GM18870 (cell line): ENCODE measurements around the gene LGR5.
"Not testable (repeated sequence)": the region's sequence is repeated elsewhere in the genome, so short reads cannot be mapped to it uniquely, and the experiment has no call there.

ENCODE experiments used
- ATAC-seq: cut with Tn5 transposase; IDR thresholded peaks from one replicate; pipeline ENCODE4 v1.9.1; 2021; ENCODE audit warnings: moderate library complexity; ENCODE audit not compliant: unreplicated experiment

Gene LGR5

DNA sequence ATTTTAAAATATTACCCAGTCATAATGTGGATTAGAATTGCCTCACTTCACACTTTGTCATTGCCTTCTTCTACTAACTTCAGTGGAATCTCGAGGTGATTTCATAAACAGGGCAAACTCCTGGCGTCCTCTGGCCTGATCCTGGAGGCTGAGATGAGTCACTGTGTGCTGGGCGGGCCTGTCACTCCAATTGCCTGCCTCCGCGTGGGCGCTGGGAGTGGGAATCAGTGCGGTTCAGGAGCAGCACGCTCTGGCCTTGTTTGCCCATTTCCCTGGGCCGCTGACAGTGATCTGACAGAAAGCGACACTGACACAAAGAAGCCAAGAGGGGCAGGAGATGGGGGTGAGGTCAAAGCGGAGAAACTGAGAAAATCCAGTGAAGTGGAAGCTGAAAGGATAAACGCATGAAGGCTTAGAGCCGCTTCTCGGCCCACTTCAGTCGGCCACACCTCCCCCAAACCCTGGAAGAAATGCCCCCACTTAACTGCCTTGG, 29.7 kb downstream of the LGR5 start:
- ATAC-seq: no peak

DNA sequence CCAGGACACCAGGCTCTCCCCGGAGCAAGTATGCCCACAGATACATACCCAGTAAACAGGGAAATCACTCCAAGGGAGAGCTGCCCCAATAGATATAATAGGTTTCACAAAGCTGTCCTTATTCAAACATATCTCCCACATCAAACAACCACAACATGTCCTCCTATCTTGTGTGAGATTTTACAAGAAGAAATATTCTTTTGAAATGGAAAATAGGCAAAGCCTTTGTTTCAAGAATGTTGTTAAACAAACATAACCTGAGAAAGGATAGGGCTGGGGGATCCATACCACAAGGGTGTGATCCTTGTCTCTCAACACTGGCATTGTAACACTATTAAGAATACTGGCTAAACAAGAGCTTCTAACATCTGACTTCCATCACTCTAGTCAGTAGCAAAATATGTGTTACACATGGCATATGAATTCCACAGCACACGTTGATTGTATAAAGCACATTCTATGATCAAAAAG, 32.9 kb downstream of the LGR5 start:
- ATAC-seq: no peak

DNA sequence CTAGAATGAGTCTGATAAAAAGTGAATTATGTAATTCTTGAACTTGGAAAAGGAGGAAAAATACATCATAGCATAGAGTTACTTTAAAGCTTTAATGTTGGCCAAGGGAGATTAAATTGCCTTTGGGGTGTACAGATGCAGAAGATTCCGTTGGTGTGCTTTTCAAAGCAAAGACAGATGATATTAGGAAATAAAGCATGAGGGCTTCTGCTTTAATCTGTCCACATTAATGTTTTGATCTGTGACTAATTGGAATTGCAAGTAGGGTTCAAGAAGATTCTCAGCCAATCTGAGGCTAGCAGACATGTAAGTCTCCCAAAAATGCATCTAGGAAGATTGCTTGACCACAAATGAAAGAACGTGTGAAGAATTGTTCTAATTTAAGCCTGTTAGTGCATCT, 35.2 kb downstream of the LGR5 start:
- ATAC-seq: no peak

DNA sequence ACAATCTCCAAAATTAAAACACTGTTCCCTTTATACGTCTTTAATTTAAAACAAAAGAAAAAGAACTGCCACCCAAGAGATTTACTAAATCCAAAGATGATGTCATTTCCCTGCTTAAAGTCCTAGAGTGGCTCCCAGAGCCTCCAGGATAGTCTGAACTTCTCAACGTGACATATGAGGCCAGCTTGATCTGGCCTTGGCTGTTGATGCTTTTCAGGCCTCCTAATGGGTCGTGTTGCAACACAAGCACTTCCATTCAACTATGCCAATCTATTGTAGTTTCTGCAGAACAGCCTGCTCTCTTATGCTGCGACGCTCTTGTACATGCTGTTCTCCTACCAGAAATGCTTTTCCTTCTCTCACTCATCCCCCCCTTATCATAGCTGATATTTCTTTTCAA, 35.7 kb downstream of the LGR5 start:
- no peak for ATAC-seq

DNA sequence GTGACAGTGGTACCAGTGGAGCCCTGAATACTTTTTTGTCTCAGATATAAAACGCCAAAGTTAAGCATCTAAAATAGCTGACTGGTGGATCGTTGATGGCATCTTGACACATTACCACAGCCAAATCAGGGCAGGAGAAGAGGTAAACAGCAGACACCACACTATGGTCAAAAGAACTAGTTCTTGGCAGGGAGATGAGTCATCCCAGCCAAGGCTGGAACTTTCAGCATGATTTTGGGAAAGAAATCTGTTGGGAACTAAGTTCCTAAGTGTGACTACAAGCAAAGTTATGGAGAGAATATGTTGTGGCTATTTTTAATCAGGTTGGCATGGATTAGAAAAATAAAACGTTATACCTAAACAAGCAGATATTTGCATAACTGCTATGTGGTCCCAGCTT, 36.9 kb downstream of the LGR5 start:
- ATAC-seq: no peak

DNA sequence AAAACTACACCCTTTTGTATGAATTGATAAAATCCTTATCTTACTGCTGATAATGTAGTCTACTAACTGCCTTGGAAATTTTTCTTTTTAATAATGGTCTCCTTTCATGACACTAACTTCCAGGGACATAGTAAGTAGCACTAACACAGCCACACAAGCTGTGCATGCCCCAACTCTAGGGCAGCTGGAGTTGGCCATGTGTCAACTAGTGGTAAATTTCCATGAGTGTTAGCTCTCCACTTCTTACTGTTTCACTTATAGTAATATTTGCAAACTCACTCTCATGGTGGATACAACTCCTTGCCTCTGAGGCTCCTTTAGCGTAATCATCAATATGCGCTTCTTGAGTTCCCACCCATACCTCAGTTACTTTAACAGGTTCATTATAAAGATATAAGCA, 38.0 kb downstream of the LGR5 start:
- ATAC-seq: no peak

DNA sequence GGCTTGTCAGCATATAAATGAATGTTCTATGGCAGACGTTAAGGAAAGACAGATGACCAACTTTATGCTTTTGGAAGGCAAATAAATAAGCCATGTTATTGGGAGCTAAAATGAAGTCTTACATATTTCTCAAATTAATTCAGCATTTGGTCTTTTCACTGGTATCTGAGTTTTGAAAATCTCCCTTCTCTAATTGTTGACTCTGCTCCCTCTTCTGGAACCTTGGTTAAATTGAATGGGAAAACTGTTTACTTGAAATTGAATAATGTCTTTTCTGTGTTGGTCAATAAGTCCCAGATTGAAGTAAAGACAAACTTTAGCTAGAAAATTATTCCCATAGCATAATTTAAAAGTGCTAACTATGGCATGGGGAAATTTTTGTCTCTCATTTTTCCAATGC, 38.7 kb downstream of the LGR5 start:
- ATAC-seq: no peak

DNA sequence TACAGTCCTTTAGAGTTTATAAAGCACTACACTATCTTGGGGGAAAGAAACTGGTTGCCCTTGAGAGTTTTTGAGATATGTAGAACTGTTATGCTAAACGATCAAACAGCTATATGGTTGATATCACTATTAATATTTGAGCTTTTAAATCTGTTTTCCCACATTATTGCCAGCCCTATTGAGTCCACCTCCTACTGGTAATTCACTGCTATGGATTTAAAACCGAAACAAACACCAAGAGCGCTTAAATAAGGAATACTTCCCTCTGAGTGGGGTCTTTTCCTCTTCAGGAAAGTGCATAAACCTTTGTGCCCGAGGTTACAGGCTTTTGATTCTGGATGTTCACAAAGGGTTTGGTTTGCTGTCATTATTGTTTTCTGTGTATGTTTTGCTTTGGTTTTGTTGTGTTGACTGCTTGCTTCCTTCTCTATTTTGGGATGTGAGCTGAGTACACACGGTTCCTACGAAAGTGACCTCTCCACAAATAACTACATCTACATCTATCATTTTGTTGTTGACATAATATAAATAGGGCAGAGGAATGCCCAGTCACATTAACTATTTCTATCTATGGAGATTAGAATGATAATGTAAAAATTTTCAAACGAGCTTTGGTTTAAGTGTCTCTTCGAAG, 44.8 kb downstream of the LGR5 start:
- no peak for ATAC-seq

DNA sequence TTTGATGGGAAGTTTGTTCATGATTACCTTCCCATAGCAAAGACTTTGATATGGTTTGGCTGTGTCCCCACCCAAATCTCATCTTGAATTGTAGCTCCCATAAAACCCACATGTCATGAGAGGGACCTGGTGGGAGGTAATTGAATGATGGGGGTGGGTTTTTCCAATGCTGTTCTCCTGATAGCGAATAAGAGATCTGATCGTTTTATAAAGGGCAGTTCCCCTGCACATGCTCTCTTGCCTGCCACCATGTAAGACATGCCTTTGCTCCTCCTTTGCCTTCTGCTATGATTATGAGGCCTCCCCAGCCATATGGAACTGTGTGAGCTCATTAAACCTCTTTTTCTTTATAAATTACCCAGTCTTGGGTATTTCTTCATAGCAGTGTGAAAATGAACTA, 51.2 kb downstream of the LGR5 start:
- not testable (repeated sequence) for ATAC-seq

DNA sequence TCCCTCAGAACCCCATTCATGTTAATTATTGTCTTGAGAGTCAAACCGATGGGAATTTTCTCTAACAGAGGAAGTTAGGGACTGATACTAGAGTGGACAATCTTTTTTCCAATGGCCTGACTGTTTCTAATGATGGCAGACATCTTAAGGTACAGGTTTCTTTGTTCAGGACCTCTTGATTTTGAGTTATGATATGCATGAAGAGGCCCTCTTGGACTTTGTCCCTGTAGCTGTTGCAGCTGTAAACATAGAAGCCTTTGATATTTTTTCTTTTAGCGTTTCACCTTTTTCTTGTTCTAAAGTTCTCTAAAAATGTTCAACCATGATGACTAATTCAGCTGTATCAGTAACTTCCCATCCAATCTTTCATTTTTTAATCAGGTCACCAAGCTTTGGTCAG, 53.0 kb downstream of the LGR5 start:
- ATAC-seq: no peak

DNA sequence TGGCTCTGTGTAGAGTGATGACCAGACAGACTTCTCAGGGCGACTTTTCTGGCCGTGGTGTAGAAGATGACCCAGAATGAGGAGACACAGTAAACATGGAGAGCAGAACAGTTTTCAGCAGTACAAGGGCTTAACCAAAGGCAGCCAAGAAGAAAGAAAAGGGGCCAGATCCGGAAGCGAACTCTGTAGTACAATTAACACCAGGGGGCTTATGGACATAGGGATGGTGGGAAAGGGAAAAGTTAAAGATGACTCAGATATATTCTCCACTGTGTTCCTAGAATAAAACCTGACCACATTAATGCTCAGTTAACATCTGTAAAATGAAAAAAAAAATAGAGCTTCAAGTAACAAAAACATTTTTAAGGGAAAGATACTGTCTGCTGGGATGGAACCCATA, 60.2 kb downstream of the LGR5 start:
- no peak for ATAC-seq

DNA sequence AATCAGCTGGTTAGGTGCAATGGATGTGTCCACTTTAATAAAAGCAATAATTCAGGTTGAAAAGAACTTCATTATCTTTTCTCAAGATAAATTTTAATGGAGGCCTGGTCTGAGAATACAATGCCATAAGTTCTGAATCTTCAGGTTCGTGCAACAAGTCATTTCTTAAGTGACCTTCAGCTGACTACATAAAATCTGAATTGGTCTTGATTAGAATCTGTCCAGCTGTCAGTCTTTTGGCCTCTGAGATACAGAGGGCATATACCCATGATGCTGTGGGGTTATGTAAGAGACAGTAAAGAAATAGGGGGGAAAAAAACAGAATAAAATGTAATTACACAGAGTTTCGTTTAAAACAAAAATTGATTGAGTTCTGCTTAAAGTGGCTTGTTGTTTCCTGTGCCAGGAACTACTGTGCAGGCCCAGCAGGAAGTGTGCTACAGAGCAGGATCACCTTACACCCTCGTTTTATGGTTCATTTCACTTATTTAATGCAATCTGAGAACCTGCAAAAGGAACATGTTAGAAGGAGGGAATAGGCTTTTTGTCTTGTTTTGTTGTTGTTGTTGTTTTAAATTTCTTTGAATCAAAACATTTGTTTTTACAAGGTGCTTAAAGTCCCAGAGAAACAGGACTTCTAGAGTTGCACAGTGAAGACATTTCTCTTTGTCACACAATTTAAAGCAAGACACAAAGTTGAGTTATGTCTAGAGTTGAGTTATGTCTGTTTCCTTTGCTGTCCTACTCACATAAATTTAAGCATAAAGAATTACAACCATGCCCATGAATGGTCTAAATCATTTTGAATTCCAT, 64.2 kb downstream of the LGR5 start:
- ATAC-seq: no peak

DNA sequence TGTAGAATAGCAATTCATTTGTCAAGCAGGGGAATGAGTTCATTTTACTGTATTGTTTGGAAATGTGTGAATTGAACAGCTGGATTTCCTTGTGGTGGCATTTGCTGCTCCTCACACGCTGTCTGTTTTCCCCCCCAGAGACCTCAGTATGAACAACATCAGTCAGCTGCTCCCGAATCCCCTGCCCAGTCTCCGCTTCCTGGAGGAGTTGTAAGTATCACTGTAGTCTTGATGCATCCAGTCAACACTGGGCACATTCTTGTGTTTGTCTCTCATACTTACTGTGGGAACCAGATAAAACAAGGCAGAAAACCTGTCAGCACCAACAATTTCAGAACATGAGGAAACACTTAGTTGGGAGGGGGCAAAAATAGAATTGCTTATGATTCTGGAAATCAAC, 64.9 kb downstream of the LGR5 start:
- no peak for ATAC-seq

DNA sequence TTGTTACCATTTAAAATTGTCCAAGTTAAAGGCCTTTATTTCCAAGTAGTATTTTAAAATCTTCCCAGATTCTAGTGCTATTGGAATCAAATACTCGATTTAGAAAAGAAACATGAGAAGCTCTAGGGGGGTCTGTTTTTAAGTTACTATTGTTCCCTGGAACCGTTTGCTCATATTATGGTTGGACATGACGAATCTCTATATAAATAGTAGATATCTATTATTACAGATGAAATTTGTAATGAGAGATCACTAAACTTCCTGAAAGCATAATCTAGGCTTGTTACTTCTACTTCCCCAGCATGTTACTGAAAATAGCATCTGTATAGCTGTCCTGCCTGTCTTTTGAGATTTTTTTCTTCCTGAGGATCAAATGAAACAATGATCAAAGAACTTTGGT, 70.1 kb downstream of the LGR5 start:
- ATAC-seq: no peak

DNA sequence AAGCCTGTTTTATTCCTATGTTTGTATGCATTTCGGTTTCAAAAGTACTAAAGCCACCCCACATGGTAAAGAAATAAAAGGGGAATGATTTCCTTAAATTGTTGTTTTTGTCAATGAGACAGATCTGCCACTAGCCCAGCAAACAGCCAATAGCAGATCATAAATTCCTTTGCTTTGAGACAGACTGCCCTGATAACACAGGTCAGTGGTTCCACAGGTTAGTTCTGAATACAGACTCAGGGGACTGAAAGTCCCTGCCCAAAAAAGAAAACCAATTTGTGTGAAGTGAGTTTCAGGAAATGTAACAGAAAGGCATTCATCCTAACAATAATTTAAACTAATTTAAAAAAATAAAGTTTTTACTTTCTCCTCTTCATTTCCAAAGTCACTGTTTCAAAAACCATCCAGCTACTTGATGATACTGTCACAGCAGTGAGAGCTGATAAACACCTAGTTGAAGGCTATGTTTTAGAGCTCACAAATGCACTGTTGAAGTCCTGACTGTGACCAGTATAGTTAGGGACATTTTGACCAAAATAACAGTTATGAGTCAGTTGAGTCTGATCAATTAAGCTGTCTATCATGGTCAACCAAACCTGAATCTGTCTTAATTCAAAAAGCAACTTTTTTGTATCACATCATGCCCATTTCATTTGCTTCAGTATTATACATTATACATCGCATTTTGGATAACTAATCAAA, 77.7 kb downstream of the LGR5 start:
- ATAC-seq: no peak

DNA sequence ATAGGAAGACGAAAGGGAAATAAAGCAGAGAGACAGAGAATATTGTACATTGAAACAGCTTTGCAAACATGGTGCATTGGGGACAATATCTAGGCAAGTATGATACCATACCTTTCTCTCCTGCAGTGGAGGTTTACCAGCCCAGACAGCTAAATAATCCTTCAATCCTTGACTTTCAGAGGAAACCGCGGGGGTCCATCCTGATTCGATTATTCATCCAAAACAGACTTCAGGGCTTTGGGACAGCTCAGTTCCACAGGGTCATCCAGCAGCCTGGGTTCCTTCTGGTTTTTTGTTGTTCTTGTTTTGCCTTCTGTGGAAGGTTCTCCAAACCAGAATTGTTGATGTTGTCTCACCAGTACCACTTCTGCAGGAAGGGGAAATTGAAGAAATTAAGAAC, 81.5 kb downstream of the LGR5 start:
- no peak for ATAC-seq

DNA sequence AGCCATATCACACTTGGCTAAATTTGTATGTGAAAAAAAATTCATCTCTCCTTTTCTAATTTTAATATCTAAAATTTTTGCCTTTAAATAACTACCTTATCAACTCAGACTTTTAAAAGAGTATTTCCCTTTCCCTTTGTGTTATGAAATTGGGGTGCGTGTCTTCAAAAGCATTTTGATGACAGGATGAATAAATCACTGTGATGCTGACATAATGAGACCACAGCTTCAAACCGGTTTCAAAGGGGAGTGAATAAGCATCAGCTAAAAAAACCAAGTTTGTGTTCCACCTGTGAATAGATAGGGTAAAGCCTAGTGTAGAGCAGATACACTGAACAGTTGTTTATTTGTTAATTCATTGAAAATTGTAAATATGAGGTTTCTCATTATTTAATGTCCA, 85.0 kb downstream of the LGR5 start:
- no peak for ATAC-seq

DNA sequence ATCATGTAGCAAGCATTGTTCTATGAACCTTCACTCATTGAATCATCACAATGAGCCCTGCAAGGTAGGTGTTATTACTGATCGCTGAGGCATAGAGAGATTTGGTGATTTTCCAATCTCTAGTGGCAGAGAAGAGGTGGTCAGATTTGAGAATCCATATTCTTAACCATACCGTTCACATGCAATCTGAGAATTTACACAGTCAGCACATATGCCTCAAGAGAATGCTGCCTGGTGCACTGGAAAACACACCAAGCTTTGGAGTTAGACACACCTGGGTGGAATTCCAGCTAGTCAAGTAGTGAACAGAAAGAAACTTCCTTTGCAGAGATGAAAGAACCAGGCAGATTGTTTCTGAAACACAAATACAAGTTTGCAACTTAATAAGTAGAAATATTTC, 94.1 kb downstream of the LGR5 start:
- no peak for ATAC-seq

DNA sequence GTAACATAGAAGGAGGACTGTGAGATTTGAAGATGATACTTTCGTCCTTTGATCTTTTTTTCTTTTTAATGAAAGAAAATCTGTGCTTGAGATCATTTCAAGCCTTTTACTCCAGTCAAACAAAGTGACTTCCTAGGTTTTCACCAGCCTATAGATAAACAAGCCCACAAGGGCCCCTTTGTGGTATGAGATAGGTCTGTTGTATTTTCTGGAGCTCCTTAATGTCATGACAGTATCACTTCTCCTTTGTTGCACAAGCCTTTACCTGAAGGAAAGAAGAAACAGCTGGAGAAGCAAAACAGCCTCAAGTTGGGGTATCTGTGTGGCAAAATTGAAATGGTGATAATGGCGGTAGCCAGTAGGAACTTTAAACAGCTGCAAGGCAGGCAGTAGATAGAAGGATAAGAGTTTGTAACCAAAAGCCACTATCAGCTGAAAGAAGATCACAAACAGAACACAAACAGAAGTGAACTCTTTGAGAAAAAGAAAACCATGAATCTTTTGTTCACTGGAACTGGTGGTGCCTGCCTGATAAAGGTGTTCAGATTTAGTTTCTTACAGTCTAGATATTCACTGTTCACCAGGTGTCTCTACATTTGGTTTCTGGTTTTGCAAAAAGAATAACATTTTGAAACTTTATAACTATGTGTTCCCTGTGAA, 96.8 kb downstream of the LGR5 start:
- ATAC-seq: no peak

DNA sequence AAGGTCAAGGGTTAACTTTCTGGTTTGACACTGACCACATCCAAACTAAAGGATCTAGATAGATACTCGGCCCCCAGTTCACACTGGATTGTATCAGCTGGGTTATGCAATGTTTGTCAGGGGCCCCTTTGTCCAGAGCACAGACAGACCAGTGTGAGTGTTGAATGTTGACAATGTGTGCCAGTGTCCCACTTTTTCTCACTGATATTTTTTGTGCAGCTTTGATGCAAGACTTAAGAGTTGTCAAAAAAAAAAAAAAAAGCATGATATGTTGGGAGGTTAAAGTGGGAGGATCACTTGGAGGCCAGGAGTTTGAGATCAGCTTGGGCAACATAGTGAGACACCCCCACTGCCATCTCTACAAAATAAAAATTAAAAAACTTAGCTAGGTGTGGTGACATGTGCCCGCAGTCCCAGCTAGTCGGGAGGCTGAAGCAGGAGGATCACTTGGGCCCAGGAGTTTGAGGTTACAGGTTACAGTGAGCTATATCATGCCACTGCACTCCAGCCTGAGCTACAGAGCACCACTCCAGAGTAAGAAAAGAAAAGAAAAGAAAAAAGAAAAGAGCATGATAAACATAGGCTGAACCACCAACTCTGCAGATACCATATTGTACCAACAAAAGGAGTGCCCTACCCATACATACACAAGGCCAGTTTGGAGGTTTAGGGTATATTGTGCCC, 97.5 kb downstream of the LGR5 start:
- ATAC-seq: no peak

DNA sequence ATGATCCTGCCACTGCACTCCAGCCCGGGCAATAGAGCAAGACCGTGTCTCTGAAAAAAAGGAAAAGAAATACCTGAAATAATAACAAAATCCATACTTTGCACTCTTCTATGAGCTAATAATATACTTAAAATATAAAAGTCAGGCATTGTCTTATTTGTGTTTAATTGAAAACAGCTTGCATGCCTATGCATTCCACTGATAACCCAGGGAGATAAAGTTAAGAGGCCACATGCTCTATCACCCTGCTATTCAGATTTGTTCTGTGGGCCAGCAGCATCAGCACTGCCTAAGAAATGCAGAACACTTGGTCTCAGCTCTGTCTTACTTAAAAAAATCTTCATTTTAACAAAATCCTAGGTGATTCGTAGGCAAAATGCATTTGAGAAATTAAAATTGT, 99.2 kb downstream of the LGR5 start:
- no peak for ATAC-seq
